Astrocyte (in vitro differentiated cells and primary cell): ENCODE data around the gene CD55.

Source experiments
- EZH2 ChIP-seq: IDR thresholded peaks from 2 replicates; pipeline ENCODE4 v1.6.1; 2012; ENCODE audit warnings: mild to moderate bottlenecking, low read length, inconsistent platforms; ENCODE audit not compliant: insufficient read depth
- TF ChIP-seq, protein P1 (sequence below): IDR thresholded peaks from 2 replicates; pipeline ENCODE4 v1.5.1; 2011; ENCODE audit warnings: low read depth, mild to moderate bottlenecking, inconsistent platforms, low read length, moderate library complexity; ENCODE audit not compliant: insufficient read depth

- TF ChIP-seq, protein P1, sequence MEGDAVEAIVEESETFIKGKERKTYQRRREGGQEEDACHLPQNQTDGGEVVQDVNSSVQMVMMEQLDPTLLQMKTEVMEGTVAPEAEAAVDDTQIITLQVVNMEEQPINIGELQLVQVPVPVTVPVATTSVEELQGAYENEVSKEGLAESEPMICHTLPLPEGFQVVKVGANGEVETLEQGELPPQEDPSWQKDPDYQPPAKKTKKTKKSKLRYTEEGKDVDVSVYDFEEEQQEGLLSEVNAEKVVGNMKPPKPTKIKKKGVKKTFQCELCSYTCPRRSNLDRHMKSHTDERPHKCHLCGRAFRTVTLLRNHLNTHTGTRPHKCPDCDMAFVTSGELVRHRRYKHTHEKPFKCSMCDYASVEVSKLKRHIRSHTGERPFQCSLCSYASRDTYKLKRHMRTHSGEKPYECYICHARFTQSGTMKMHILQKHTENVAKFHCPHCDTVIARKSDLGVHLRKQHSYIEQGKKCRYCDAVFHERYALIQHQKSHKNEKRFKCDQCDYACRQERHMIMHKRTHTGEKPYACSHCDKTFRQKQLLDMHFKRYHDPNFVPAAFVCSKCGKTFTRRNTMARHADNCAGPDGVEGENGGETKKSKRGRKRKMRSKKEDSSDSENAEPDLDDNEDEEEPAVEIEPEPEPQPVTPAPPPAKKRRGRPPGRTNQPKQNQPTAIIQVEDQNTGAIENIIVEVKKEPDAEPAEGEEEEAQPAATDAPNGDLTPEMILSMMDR = no peak
- no peak for TF ChIP-seq EZH2
Measured at GRCh38 chr1:207279652-207280051, 41.8 kb upstream of the CD55 start.
